Smooth muscle cell (in vitro differentiated cells): ENCODE measurements around the gene SLC22A8. TPM values are rescaled to one million over a fixed set of nuclear protein-coding genes. Genes with fewer than 3 reads are reported as not detected.
"Not testable (repeated sequence)": the region's sequence is repeated elsewhere in the genome, so short reads cannot be mapped to it uniquely, and the experiment has no call there.

Experiments
- DNase-seq: peaks from one replicate; lab custom pipeline; 2025; ENCODE audit not compliant: unreplicated experiment; lab: John Stamatoyannopoulos, UW
- H2AFZ ChIP-seq: fragments of 200-600 bp; sonication (generic); 2 replicates; pipeline ENCODE4 v1.6.0; 2016; ENCODE audit warnings: antibody characterized with exemption, low read depth, mild to moderate bottlenecking
- H3F3A ChIP-seq: fragments of 200-600 bp; sonication (generic); 2 replicates; pipeline ENCODE4 v1.6.0; 2017; ENCODE audit warnings: antibody characterized with exemption, low read depth
- H3K27ac ChIP-seq: fragments of 200-600 bp; sonication (generic); 2 replicates; pipeline ENCODE4 v1.5.1; 2016; ENCODE audit warnings: low read depth, mild to moderate bottlenecking
- H3K27me3 ChIP-seq: fragments of 200-600 bp; sonication (generic); 2 replicates; pipeline ENCODE4 v1.6.1; 2016; ENCODE audit warnings: low read depth, mild to moderate bottlenecking
- H3K36me3 ChIP-seq: fragments of 200-600 bp; sonication (generic); 2 replicates; pipeline ENCODE4 v1.5.1; 2016; ENCODE audit warnings: low read depth
- H3K4me1 ChIP-seq: fragments of 200-600 bp; sonication (generic); 2 replicates; pipeline ENCODE4 v1.5.1; 2016; ENCODE audit warnings: low read depth
- H3K4me2 ChIP-seq: fragments of 200-600 bp; sonication (generic); 2 replicates; pipeline ENCODE4 v1.6.0; 2016; ENCODE audit warnings: mild to moderate bottlenecking
- H3K4me3 ChIP-seq: fragments of 200-600 bp; sonication (generic); 2 replicates; pipeline ENCODE4 v1.5.1; 2016; ENCODE audit warnings: mild to moderate bottlenecking
- H3K79me2 ChIP-seq: fragments of 200-600 bp; sonication (generic); 2 replicates; pipeline ENCODE4 v1.6.0; 2016; ENCODE audit warnings: low read depth, mild to moderate bottlenecking
- H3K9ac ChIP-seq: fragments of 200-600 bp; sonication (generic); 2 replicates; pipeline ENCODE4 v1.6.0; 2016; ENCODE audit warnings: low read depth
- H3K9me3 ChIP-seq: fragments of 200-600 bp; sonication (generic); replicated peaks from 2 replicates; pipeline ENCODE4 v1.5.1; 2016; ENCODE audit warnings: low read depth
- H4K20me1 ChIP-seq: fragments of 200-600 bp; sonication (generic); 2 replicates; pipeline ENCODE4 v1.6.0; 2016; ENCODE audit warnings: low read depth
- WGBS: methylation state at CpG from one replicate; pipeline ENCODE4 v1.1.7; 2016; ENCODE audit warnings: low lambda C conversion rate; 5-methylcytosine and 5-hydroxymethylcytosine counted together
- polyA plus RNA-seq: library from polyadenylated mRNA; unstranded; fragments of >200 nt; fragmentation: Nextera tagmentation; extraction: Ambion mirVana; gene quantifications from 2 replicates; pipeline ENCODE4 v1.2.1, GENCODE V29; 2016
- total RNA-seq: library from RNA; depleted of rRNA; stranded (reverse); fragments of >200 nt; gene quantifications from 2 replicates; pipeline ENCODE4 v1.2.3, GENCODE V29; 2014
- TF ChIP-seq, protein P1 (sequence below): fragments of 200-600 bp; sonication (generic); IDR thresholded peaks from 2 replicates; pipeline ENCODE4 v1.5.1; 2017; ENCODE audit warnings: borderline replicate concordance, mild to moderate bottlenecking, antibody characterized with exemption; ENCODE audit not compliant: insufficient read depth, poor library complexity, severe bottlenecking

Gene SLC22A8
- total RNA-seq (not detected in 2 replicates), polyA plus RNA-seq (not detected in 2 replicates)

GRCh38 chr11:63015521-63016215 lies at the start of gene SLC22A8:
Gene SLC22A8 (minus strand): TSS chr11:63015841. CDS start chr11:63014958, 883 bp downstream.
- H3K27me3 ChIP-seq: no peaks in the 10 kb centered on the region
- WGBS: 81% methylated on average over 18 of the region's 18 CpGs
- H3K9ac ChIP-seq: no peak within 1 kb of the TSS
- peaks cover 12% of the 10 kb centered on the region for H3K4me1 ChIP-seq
- no peaks in the 10 kb centered on the region for H3K9me3 ChIP-seq
- no peak within 1 kb of the TSS for H3K4me3 ChIP-seq
- TF ChIP-seq, protein P1, sequence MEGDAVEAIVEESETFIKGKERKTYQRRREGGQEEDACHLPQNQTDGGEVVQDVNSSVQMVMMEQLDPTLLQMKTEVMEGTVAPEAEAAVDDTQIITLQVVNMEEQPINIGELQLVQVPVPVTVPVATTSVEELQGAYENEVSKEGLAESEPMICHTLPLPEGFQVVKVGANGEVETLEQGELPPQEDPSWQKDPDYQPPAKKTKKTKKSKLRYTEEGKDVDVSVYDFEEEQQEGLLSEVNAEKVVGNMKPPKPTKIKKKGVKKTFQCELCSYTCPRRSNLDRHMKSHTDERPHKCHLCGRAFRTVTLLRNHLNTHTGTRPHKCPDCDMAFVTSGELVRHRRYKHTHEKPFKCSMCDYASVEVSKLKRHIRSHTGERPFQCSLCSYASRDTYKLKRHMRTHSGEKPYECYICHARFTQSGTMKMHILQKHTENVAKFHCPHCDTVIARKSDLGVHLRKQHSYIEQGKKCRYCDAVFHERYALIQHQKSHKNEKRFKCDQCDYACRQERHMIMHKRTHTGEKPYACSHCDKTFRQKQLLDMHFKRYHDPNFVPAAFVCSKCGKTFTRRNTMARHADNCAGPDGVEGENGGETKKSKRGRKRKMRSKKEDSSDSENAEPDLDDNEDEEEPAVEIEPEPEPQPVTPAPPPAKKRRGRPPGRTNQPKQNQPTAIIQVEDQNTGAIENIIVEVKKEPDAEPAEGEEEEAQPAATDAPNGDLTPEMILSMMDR: no peak
- H4K20me1 ChIP-seq: no peaks in the 10 kb centered on the region
- no peak within 1 kb of the TSS for H3K27ac ChIP-seq
- no peaks in the 10 kb centered on the region for H3F3A ChIP-seq
- no peak for DNase-seq
- H3K79me2 ChIP-seq: no peaks in the 10 kb centered on the region
- H2AFZ ChIP-seq: no peak within 1 kb of the TSS
- no peak within 1 kb of the TSS for H3K4me2 ChIP-seq
- no peaks in the 10 kb centered on the region for H3K36me3 ChIP-seq

- DNase-seq, H4K20me1 ChIP-seq: not testable (repeated sequence)
Measured at GRCh38 chr11:63046203-63046602, 30.6 kb upstream of the SLC22A8 start.

DNA sequence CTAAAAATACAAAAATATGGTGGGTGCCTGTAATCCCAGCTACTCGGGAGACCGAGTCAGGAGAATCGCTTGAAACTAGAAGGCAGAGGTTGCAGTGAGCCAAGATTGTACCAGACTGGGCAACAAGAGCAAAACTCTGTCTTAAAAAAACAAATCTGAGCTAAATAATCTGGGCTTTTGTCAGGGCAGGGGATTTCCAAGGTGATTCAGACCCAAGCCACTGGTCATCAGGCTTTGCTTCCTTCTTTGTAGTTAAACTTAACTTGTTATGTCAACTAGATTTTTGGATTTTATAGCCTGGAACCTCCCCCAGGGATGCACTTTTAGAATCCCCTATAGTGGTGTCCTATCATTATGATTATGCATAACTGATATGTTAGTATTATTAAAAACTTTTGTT lies 27.0 kb upstream of the SLC22A8 start:
- 97% methylated on average over 3 of the region's 3 CpGs for whole genome bisulfite sequencing
- no peak overlapping the region for H2AFZ ChIP-seq

More at GRCh38 chr11:63046203-63046602, 30.6 kb upstream of the SLC22A8 start:
- not testable (repeated sequence) for H3K4me1 ChIP-seq, H3F3A ChIP-seq, H3K79me2 ChIP-seq, H3K27ac ChIP-seq, H3K9me3 ChIP-seq, H2AFZ ChIP-seq, H3K4me3 ChIP-seq, H3K9ac ChIP-seq, H3K27me3 ChIP-seq, H3K36me3 ChIP-seq, H3K4me2 ChIP-seq
- WGBS: 81% methylated on average over 1 of the region's 1 CpG

GRCh38 chr11:63032457-63032856 lies 16.8 kb upstream of the SLC22A8 start:
- H3K4me2 ChIP-seq: no peak overlapping the region
- TF ChIP-seq, protein P1: no peak
- no peaks in the 10 kb centered on the region for H3K4me1 ChIP-seq
- no peaks in the 10 kb centered on the region for H4K20me1 ChIP-seq
- H3F3A ChIP-seq: no peaks in the 10 kb centered on the region
- no peak overlapping the region for H3K27ac ChIP-seq
- H3K9ac ChIP-seq: no peak overlapping the region
- no peak overlapping the region for H2AFZ ChIP-seq
- 97% methylated on average over 4 of the region's 4 CpGs for WGBS
- H3K36me3 ChIP-seq: no peaks in the 10 kb centered on the region
- H3K79me2 ChIP-seq: no peaks in the 10 kb centered on the region
- H3K9me3 ChIP-seq: no peaks in the 10 kb centered on the region
- no peak overlapping the region for H3K4me3 ChIP-seq
- no peak for DNase-seq
- no peaks in the 10 kb centered on the region for H3K27me3 ChIP-seq

More for the DNA sequence above, 27.0 kb upstream of the SLC22A8 start:
- Histone ChIP-seq H3K9ac (no peak overlapping the region), H3K4me1 (no peaks in the 10 kb centered on the region), H3F3A (no peaks in the 10 kb centered on the region), H3K4me3 (no peak overlapping the region), H3K4me2 (no peak overlapping the region), H3K27ac (no peak overlapping the region), H3K36me3 (no peaks in the 10 kb centered on the region), H3K9me3 (no peaks in the 10 kb centered on the region), H4K20me1 (no peaks in the 10 kb centered on the region), H3K79me2 (no peaks in the 10 kb centered on the region), H3K27me3 (no peaks in the 10 kb centered on the region)
- TF ChIP-seq, protein P1: no peak
- DNase-seq: no peak
